ENCODE measurements around the gene GNAQ. TPM values are rescaled to one million over a fixed set of nuclear protein-coding genes. Genes with fewer than 3 reads are reported as not detected.

GNAQ gene
- total and polyA plus RNA-seq, 2 of the 4 experiments (the other 2 are of a cell fraction) = 23.1 to 50.7 TPM

DNA sequence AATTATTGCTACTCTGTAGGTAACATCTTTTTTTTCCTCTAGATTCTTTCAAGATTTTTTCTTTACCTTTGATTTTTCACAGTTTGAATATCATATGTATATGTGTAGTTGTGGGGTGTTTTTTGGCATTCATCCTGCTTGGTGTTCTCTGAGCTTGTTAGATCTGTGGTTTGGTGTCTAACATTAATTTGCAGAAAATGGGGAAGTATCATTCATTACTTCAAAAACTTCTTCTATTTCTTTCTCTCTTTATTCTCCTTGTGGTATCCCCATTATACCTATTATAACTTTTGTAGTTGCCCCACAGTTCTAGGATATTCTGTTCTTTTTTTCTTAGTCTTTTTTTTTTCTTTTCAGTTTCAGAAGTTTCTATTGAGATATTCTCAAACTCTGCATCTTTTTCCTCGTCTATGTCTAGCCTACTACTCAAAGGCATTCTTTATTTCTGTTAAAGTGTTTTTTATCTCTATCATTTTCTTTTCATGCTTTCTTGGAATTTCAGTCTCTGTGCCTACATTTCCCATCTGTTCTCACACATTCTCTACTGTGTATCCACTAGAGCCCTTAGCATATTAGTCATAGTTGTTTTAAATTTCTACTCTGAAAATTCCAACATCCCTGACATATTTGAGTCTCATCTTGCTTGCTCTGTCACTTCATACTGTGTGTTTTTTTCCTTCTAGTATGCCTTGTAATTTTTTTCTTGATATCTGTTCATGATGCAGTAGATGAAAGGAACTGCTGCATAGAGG lies 323.4 kb downstream of the GNAQ start:
- H2BK5ac ChIP-seq (ENCODE audit: low read depth, low read length, poor library complexity, severe bottlenecking) = peak overlapping the region; percentile 99
- H4K20me1 ChIP-seq (ENCODE audit: insufficient read depth, low read length) = no peaks in the 10 kb centered on the region
- no peak overlapping the region for H3K9ac ChIP-seq (ENCODE audit: low read depth, low read length)
- BruUV-seq (replicated peaks) = TSS peak; percentile 94
- peak overlapping the region; percentile 99 for H2BK20ac ChIP-seq (ENCODE audit: low read depth, low read length)
- H3K4me1 ChIP-seq (ENCODE audit: control insufficient read depth, insufficient read depth, low read length) = peaks cover 9% of the 10 kb centered on the region
- peaks cover 4% of the 10 kb centered on the region; the same call in 1 of the 2 replicates for H3K9me3 ChIP-seq (ENCODE audit: control insufficient read depth, insufficient read depth, low read length)
- peaks cover 3% of the 10 kb centered on the region; the same call in 1 of the 2 replicates for H3K9me1 ChIP-seq (ENCODE audit: insufficient read depth, low read length)
- no peak overlapping the region for H2AK9ac ChIP-seq (replicated peaks; ENCODE audit: low read depth, low read length, poor library complexity)
- peak; percentile 63 for ATAC-seq (ENCODE audit: low read depth)
- WGBS, 2 experiments (ENCODE audit: extremely low coverage in 2 of 2, insufficient read length in 1 of 2) = no CpG with 5 or more reads among the region's 1 CpG
- POLR2A ChIA-PET (ENCODE audit: unreplicated experiment) = no interaction called here
- intact Hi-C loops (cut with micrococcal nuclease) (no loop called here), dilution Hi-C loops (cut with HindIII; ENCODE audit: low sequenced_read_pairs, unreplicated experiment) (no loop called here), in situ Hi-C loops (cut with MboI; ENCODE audit: low sequenced_read_pairs) (no loop called here)
- H4K8ac ChIP-seq (ENCODE audit: low read depth in 2 of 2, low read length in 2 of 2) = peak overlapping the region; percentile 49 to 90; a peak in 3 of 4 replicates
- no peak overlapping the region for H2AFZ ChIP-seq (replicated peaks; ENCODE audit: low read length, poor library complexity)
- H3K56ac ChIP-seq (ENCODE audit: extremely low read depth, insufficient read depth, low read length) = no peak overlapping the region
- H3K14ac ChIP-seq (replicated peaks; ENCODE audit: low read depth, low read length) = peak overlapping the region; percentile 95
- H3K4me3 ChIP-seq (ENCODE audit: insufficient read depth, low read depth, low read length) = no peak overlapping the region
- peak overlapping the region; percentile 94; the same call in 1 of the 3 replicates for H2BK15ac ChIP-seq (ENCODE audit: low read depth, low read length)
- CTCF ChIA-PET = interaction anchor here (0.8 kb wide), 1 partner anchor 43 kb away, joined by 3 read pairs; no protein-coding TSS in a partner anchor
- H3K18ac ChIP-seq (ENCODE audit: low read depth, low read length) = peak overlapping the region; percentile 98; the same call in 1 of the 2 replicates
- peak overlapping the region; percentile 97; the same call in 1 of the 2 replicates for H3K4ac ChIP-seq (ENCODE audit: low read depth, low read length)
- H2AK5ac ChIP-seq (ENCODE audit: low read depth, low read length) = peak overlapping the region; percentile 99
- peak; percentile 79 for DNase-seq
- H3K4me2 ChIP-seq (ENCODE audit: low read depth, low read length) = no peak overlapping the region
- H4K5ac ChIP-seq (ENCODE audit: low read depth, low read length) = no peak overlapping the region; the same call in 1 of the 2 replicates
- H3K27ac ChIP-seq (ENCODE audit: insufficient read depth, low read length) = no peak overlapping the region; the same call in 1 of the 2 replicates
- H4K91ac ChIP-seq (ENCODE audit: insufficient read depth, low read depth, low read length) = peak overlapping the region; percentile 86; the same call in 1 of the 2 replicates
- H2BK120ac ChIP-seq (ENCODE audit: low read depth, low read length) = peak overlapping the region; percentile 98; the same call in 1 of the 2 replicates
- no peaks in the 10 kb centered on the region for H3K27me3 ChIP-seq (ENCODE audit: control insufficient read depth, insufficient read depth, low read length)
- no peaks in the 10 kb centered on the region for H3K36me3 ChIP-seq (ENCODE audit: control insufficient read depth, insufficient read depth, low read length)
- no peaks in the 10 kb centered on the region for H3K79me1 ChIP-seq (ENCODE audit: low read depth in 1 of 2, low read length in 2 of 2)
- peak overlapping the region; percentile 93; the same call in 1 of the 2 replicates for H3K23ac ChIP-seq (ENCODE audit: low read depth, low read length)
- TF ChIP-seq SMC3 (IDR thresholded peaks at IDR 0.05; ENCODE audit: low read depth, low read length) = no peak
- no peak for TF ChIP-seq MAZ (IDR thresholded peaks at IDR 0.05; ENCODE audit: borderline replicate concordance, low read depth, low read length)
- TF ChIP-seq FOS (IDR thresholded peaks at IDR 0.05; ENCODE audit: low read depth, low read length) = no peak
- TF ChIP-seq MAFK (IDR thresholded peaks at IDR 0.05; ENCODE audit: low read depth, low read length) = no peak
- no peak for TF ChIP-seq CEBPB (IDR thresholded peaks at IDR 0.05; ENCODE audit: low read depth, low read length)
- no peak for TF ChIP-seq MXI1 (IDR thresholded peaks at IDR 0.05; ENCODE audit: borderline replicate concordance, low read depth, low read length)
- no peak for TF ChIP-seq RAD21 (IDR thresholded peaks at IDR 0.05; ENCODE audit: low read length)
- TF ChIP-seq, protein P1, sequence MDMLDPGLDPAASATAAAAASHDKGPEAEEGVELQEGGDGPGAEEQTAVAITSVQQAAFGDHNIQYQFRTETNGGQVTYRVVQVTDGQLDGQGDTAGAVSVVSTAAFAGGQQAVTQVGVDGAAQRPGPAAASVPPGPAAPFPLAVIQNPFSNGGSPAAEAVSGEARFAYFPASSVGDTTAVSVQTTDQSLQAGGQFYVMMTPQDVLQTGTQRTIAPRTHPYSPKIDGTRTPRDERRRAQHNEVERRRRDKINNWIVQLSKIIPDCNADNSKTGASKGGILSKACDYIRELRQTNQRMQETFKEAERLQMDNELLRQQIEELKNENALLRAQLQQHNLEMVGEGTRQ (IDR thresholded peaks at IDR 0.05; ENCODE audit: low read depth, low read length) = no peak
- TF ChIP-seq, protein P2, sequence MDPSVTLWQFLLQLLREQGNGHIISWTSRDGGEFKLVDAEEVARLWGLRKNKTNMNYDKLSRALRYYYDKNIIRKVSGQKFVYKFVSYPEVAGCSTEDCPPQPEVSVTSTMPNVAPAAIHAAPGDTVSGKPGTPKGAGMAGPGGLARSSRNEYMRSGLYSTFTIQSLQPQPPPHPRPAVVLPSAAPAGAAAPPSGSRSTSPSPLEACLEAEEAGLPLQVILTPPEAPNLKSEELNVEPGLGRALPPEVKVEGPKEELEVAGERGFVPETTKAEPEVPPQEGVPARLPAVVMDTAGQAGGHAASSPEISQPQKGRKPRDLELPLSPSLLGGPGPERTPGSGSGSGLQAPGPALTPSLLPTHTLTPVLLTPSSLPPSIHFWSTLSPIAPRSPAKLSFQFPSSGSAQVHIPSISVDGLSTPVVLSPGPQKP (IDR thresholded peaks at IDR 0.05; ENCODE audit: borderline replicate concordance, low read depth, low read length) = no peak
- no peak for TF ChIP-seq RFX5 (IDR thresholded peaks at IDR 0.05; ENCODE audit: low read depth, low read length)
- TF ChIP-seq, protein P3, sequence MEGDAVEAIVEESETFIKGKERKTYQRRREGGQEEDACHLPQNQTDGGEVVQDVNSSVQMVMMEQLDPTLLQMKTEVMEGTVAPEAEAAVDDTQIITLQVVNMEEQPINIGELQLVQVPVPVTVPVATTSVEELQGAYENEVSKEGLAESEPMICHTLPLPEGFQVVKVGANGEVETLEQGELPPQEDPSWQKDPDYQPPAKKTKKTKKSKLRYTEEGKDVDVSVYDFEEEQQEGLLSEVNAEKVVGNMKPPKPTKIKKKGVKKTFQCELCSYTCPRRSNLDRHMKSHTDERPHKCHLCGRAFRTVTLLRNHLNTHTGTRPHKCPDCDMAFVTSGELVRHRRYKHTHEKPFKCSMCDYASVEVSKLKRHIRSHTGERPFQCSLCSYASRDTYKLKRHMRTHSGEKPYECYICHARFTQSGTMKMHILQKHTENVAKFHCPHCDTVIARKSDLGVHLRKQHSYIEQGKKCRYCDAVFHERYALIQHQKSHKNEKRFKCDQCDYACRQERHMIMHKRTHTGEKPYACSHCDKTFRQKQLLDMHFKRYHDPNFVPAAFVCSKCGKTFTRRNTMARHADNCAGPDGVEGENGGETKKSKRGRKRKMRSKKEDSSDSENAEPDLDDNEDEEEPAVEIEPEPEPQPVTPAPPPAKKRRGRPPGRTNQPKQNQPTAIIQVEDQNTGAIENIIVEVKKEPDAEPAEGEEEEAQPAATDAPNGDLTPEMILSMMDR (conservative IDR thresholded peaks at IDR 0.05; ENCODE audit: low read depth, low read length) = no peak
- TF ChIP-seq RCOR1 (IDR thresholded peaks at IDR 0.05; ENCODE audit: insufficient replicate concordance, low read length) = no peak
- TF ChIP-seq BHLHE40 (IDR thresholded peaks at IDR 0.05; ENCODE audit: low read depth, low read length) = no peak

Measured in IMR-90 (cell line).